Colonic mucosa (tissue), 4 donors: Measurements from ENCODE around the gene FBXO2. TPM values are rescaled to one million over a fixed set of nuclear protein-coding genes. Genes with fewer than 3 reads are reported as not detected.
"Not testable (repeated sequence)": the region's sequence is repeated elsewhere in the genome, so short reads cannot be mapped to it uniquely, and the experiment has no call there.

Source experiments
- DNase-seq: peaks from one replicate; pipeline ENCODE4 v3.0.0-alpha.2; 2020
- H3K27ac ChIP-seq: fragments of 200-600 bp; one replicate; pipeline ENCODE4 v1.8.0; 2021
- H3K27me3 ChIP-seq: fragments of 200-600 bp; one replicate; pipeline ENCODE4 v1.8.0; 2021
- H3K36me3 ChIP-seq: fragments of 200-600 bp; one replicate; pipeline ENCODE4 v1.8.0; 2021
- H3K4me1 ChIP-seq: fragments of 200-600 bp; one replicate; pipeline ENCODE4 v1.8.0; 2021; ENCODE audit warnings: mild to moderate bottlenecking
- H3K4me3 ChIP-seq: fragments of 200-600 bp; one replicate; pipeline ENCODE4 v1.8.0; 2021
- H3K9ac ChIP-seq, 2 donors: one replicate each; pipeline ENCODE4 v1.7.0; 2013; ENCODE audit warnings: control low read depth in 2 of 2, low read depth in 2 of 2, low read length in 2 of 2
- H3K9me3 ChIP-seq: fragments of 200-600 bp; one replicate; pipeline ENCODE4 v1.8.0; 2021
- intact Hi-C: fragments of 100-400 bp; cut with DNase I; formaldehyde crosslinking; loops from one replicate; pipeline ENCODE4 v1.14.1; 2022
- total RNA-seq, 2 donors: library from RNA; stranded (reverse); fragmentation: NEBNext Ultra II Directional in 1 of 2; extraction: Animal tissue kit (Norgen Biotek cat#: 25700) in 1 of 2; gene quantifications; one replicate each; pipeline ENCODE4 v1.2.1, GENCODE V29; 2021
- TF ChIP-seq, protein P1 (sequence below): fragments of 200-600 bp; IDR thresholded peaks from one replicate; pipeline ENCODE4 v1.8.0; 2022; ENCODE audit warnings: antibody characterized with exemption, mild to moderate bottlenecking
- donor health status: healthy.
- donor health status: DM: no; HTN: no; CAD: no.
- donor health status: DM: no; HTN: no; CAD: no.

Gene FBXO2
- total RNA-seq, 2 donors from 2014 or later = 1.2 TPM

DNA sequence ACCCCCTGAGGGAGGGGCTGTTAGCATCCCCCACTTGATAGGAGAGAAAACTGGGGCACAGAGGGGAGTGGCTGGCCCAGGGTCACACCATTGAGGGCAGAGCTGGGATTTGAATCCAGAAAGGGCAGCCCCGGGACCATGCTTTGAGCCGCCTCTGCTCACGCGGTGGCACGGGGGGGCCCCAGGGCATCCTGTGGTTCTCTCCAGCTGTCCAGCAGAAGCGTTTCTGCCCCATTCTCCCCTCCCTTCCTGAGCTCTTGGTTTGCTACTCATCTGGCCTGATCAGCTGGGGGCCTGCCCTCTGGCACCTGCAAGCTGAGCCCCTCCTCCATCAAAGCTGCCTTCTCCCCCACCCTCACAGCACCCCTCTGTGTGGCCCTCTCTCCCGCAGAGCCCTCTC, 37.5 kb downstream of the FBXO2 start:
- Histone ChIP-seq H3K4me1 (no peaks in the 10 kb centered on the region), H3K9me3 (no peaks in the 10 kb centered on the region), H3K9ac (no peak overlapping the region), H3K36me3 (no peaks in the 10 kb centered on the region), H3K27ac (no peak overlapping the region), H3K27me3 (no peaks in the 10 kb centered on the region), H3K4me3 (no peak overlapping the region)
- intact Hi-C loops = no loop called here
- DNase-seq = no peak
- TF ChIP-seq, protein P1, sequence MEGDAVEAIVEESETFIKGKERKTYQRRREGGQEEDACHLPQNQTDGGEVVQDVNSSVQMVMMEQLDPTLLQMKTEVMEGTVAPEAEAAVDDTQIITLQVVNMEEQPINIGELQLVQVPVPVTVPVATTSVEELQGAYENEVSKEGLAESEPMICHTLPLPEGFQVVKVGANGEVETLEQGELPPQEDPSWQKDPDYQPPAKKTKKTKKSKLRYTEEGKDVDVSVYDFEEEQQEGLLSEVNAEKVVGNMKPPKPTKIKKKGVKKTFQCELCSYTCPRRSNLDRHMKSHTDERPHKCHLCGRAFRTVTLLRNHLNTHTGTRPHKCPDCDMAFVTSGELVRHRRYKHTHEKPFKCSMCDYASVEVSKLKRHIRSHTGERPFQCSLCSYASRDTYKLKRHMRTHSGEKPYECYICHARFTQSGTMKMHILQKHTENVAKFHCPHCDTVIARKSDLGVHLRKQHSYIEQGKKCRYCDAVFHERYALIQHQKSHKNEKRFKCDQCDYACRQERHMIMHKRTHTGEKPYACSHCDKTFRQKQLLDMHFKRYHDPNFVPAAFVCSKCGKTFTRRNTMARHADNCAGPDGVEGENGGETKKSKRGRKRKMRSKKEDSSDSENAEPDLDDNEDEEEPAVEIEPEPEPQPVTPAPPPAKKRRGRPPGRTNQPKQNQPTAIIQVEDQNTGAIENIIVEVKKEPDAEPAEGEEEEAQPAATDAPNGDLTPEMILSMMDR = no peak

DNA sequence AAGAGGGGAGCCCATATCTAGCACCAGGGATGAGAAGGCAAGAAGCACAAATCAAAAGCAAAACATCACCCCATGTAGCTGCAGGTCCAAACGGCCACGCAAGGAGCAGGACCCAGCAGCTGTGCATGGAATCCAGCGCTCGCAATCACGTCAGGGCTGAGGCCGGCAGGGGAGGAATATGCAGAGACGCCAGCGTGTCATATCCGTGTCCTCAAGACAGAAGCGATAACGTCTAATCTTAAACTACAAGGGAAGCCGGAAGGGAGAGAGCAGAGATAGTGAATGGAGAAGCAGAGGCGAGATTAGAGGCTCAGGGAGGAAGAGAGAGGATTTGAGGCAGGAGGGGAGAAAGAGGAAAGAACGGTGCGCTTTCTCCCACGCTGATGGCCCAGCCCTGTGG, 39.1 kb downstream of the FBXO2 start:
- no peak overlapping the region for H3K9ac ChIP-seq
- H3K4me1 ChIP-seq = no peaks in the 10 kb centered on the region
- intact Hi-C loops = no loop called here
- no peaks in the 10 kb centered on the region for H3K27me3 ChIP-seq
- H3K36me3 ChIP-seq = no peaks in the 10 kb centered on the region
- H3K9me3 ChIP-seq = no peaks in the 10 kb centered on the region
- TF ChIP-seq, protein P1 = no peak
- H3K27ac ChIP-seq = no peak overlapping the region
- DNase-seq = no peak
- H3K4me3 ChIP-seq = no peak overlapping the region

DNA sequence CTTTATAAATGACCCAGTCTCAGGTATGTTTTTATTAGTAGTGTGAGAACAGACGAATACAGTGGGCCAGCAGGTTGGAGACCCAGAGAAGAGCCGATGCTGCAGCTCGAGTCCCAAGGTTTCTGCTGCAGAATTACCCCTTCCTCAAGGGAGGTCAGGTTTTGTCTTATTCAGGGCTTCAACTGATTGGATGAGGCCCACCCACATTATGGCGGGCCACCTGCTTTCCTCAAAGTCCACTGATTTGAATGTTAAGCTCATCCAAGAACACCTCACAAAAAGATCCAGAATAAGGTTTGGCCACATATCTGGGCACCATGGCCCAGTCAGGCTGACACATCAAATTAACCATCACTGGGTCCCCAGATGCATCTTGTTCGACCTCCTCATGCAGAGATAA, 40.9 kb downstream of the FBXO2 start:
- no peaks in the 10 kb centered on the region for H3K36me3 ChIP-seq
- H3K27ac ChIP-seq = no peak overlapping the region
- TF ChIP-seq, protein P1 = no peak
- no peaks in the 10 kb centered on the region for H3K4me1 ChIP-seq
- no peak overlapping the region for H3K9ac ChIP-seq
- intact Hi-C loops = no loop called here
- H3K4me3 ChIP-seq = no peak overlapping the region
- DNase-seq = no peak
- no peaks in the 10 kb centered on the region for H3K9me3 ChIP-seq
- no peaks in the 10 kb centered on the region for H3K27me3 ChIP-seq

DNA sequence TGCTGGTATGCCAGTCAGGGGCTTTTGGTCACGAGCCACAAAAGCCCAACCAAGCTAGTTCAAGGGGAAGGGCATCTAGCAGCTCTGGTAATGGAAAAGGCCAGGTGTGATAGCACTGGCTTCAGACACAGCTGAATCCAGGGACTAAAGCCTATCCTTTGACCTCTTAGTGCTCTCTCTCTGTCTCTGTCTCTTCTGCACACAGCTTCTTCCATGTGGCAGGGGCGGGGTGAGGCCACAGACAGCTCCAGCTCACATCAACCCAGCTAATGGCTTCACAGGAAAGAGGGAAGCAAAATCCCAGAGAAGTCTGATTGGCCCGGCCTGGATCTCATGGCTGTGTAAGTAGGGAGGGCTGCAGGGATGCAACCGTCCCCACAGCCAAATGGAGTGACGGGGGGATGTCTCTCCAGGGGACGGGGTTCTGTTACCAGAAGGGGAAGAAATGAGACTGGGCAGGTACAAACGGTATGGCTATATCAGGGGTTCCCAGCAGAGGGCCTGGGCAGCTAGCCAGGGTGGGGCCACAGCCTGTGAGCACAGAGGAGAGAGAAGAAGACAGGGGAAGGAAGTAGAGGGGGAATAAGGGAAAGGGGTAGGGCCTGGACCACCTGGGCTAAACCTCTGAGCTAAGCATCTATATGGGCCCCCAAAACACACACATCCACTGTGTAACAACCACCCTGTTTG, 42.4 kb downstream of the FBXO2 start:
- Histone ChIP-seq H3K27me3 (no peaks in the 10 kb centered on the region), H3K4me3 (no peak overlapping the region), H3K27ac (no peak overlapping the region), H3K9ac (no peak overlapping the region), H3K36me3 (no peaks in the 10 kb centered on the region), H3K4me1 (no peaks in the 10 kb centered on the region), H3K9me3 (no peaks in the 10 kb centered on the region)
- intact Hi-C loops = no loop called here
- TF ChIP-seq, protein P1 = no peak
- DNase-seq = no peak

DNA sequence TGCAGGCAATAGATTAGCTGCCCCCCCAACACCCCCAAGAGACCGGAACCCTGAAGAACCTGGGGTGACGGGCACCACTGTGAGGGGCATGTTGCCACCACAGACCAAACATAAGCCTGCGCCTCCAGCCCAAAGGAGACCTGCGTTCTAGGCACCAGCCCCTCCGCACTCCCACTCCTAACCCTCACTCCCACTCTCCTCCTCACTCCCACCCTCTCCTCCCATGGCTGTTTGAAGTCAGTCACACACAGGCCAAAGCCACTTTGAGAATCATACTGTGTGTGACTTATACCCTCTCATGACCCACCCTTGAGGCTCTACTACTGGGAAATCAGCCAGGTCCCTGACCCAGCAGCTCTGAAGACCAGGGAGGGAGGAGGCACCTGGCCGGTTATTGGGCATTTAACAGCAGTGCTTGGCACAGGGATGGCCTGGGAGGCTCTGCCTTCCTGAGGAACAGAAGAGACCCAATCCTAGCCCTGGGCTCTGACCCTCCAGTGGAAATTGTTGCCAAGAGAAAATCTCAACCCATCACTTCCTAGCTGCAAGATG, 43.5 kb downstream of the FBXO2 start:
- Histone ChIP-seq H3K9me3 (no peaks in the 10 kb centered on the region), H3K27me3 (no peaks in the 10 kb centered on the region), H3K9ac (no peak overlapping the region), H3K36me3 (no peaks in the 10 kb centered on the region), H3K27ac (no peak overlapping the region), H3K4me1 (no peaks in the 10 kb centered on the region), H3K4me3 (no peak overlapping the region)
- intact Hi-C loops = no loop called here
- no peak for DNase-seq
- TF ChIP-seq, protein P1 = no peak

DNA sequence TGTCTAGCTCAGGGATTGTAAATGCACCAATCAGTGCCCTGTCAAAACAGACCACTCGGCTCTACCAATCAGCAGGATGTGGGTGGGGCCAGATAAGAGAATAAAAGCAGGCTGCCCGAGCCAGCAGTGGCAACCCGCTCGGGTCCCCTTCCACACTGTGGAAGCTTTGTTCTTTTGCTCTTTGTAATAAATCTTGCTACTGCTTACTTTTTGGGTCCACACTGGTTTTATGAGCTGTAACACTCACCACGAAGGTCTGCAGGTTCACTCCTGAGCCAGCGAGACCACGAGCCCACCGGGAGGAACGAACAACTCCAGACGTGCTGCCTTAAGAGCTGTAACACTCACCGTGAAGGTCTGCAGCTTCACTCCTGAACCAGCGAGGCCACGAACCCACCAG, 44.9 kb downstream of the FBXO2 start:
- H3K9ac ChIP-seq, H3K36me3 ChIP-seq, intact Hi-C loops: not testable (repeated sequence)

DNA sequence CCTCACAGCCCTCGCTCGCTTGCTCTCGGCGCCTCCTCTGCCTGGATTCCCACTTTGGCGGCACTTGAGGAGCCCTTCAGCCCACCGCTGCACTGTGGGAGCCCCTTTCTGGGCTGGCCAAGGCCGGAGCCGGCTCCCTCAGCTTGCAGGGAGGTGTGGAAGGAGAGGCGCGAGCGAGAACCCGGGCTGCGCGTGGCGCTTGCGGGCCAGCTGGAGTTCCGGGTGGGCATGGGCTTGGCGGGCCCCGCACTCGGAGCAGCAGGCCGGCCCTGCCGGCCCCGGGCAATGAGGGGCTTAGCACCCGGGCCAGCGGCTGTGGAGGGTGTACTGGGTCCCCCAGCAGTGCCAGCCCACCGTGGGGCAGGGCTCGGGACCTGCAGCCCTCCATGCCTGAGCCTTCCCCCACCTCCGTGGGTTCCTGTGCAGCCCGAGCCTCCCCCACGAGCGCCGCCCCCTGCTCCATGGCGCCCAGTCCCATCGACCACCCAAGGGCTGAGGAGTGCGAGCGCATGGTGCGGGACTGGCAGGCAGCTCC, 45.6 kb downstream of the FBXO2 start:
- DNase-seq, intact Hi-C loops, H3K4me3 ChIP-seq, H3K27ac ChIP-seq, H3K9ac ChIP-seq, H3K27me3 ChIP-seq, H3K4me1 ChIP-seq, H3K36me3 ChIP-seq, H3K9me3 ChIP-seq: not testable (repeated sequence)

More for the DNA sequence above, 44.9 kb downstream of the FBXO2 start:
- not testable (repeated sequence) for H3K27me3 ChIP-seq, H3K4me3 ChIP-seq, DNase-seq, H3K27ac ChIP-seq, H3K4me1 ChIP-seq, H3K9me3 ChIP-seq
